Activated CD8-positive, alpha-beta memory T cell treated with anti-CD3 and anti-CD28 coated beads, Interleukin-2, amount 50 U/mL, for 1 hour (primary cell): ENCODE measurements around the gene FAAP100.

Source experiments
- DNase-seq: peaks from one replicate; pipeline ENCODE4 v3.0.0-alpha.2; 2020; ENCODE audit errors: extremely low read depth

Gene FAAP100

DNA sequence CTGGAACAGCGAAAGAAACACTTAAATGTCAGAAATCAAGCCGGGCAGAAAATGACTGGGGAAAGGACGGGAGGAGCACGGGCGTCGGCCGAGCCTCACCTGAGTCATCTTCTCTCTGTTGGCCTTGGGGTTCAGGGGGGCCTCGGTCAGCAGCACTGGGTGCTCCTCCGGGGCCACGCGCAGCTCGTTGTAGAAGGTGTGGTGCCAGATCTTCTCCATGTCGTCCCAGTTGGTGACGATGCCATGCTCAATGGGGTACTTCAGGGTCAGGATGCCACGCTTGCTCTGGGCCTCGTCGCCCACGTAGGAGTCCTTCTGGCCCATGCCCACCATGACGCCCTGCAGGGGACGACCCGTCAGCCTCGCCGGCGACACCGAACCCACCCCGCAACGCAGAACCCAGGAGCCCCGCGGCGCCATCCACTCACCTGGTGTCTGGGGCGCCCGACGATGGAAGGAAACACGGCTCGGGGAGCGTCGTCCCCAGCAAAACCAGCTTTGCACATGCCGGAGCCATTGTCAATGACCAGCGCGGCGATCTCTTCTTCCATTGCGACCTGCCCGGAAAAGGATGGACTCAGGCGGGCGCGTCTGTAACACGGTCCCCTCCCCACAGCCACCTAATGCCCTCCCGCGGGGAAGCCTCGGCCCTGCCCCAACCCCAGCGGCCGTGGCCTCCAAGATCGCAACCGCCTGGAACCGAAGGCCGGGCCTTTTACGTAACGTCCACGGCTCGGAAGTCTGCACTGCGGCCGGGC is 40.2 kb downstream of the FAAP100 start:
- no peak for DNase-seq

GRCh38 chr17:81511554-81511803 is 40.7 kb downstream of the FAAP100 start:
- no peak for DNase-seq

DNA sequence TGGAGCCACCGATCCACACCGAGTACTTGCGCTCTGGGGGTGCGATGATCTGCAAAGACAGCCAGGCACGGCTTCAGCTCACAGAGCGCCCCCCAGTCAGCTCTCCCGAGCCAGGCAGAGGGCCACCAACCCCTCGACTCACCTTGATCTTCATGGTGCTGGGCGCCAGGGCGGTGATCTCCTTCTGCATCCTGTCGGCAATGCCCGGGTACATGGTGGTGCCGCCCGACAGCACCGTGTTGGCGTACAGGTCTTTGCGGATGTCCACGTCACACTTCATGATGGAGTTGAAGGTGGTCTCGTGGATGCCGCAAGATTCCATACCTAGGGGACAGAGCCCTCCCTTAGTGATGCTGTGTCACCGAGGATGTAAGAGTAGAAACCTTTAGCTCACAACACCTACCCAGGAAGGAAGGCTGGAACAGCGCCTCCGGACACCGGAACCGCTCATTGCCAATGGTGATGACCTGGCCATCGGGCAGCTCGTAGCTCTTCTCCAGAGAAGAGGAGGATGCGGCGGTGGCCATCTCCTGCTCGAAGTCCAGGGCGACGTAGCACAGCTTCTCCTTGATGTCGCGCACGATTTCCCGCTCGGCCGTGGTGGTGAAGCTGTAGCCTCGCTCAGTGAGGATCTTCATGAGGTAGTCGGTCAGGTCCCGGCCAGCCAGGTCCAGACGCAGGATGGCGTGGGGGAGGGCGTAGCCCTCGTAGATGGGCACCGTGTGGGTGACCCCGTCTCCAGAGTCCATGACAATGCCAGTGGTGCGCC is 41.2 kb downstream of the FAAP100 start:
- DNase-seq, result no peak

DNA sequence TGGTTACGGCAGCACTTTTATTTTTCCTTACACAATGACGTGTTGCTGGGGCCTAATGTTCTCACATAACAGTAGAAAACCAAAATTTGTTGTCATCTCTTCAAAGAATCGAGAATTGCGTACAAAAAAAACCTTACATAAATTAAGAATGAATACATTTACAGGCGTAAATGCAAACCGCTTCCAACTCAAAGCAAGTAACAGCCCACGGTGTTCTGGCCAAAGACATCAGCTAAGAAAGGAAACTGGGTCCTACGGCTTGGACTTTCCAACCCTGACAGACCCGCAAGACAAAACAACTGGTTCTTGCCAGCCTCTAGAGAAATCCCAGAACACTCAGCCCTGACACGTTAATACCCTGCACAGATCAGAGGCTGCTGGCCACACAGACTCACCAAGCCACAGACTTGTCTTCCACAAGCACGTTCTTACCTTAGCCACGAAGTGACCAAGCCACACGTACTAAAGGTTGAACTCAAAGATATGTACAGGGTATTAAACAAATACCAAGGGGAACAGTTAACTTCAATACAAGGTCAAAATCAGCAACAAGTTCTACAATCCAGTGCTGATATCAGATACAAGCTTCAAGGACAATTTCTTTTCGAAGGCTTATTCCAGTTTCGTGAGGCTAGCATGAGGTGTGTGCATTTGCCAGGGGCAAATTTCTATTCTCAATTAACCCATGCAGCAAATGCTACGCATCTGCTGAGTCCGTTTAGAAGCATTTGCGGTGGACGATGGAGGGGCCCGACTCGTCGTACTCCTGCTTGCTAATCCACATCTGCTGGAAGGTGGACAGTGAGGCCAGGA is 42.0 kb downstream of the FAAP100 start:
- DNase-seq, result no peak

DNA sequence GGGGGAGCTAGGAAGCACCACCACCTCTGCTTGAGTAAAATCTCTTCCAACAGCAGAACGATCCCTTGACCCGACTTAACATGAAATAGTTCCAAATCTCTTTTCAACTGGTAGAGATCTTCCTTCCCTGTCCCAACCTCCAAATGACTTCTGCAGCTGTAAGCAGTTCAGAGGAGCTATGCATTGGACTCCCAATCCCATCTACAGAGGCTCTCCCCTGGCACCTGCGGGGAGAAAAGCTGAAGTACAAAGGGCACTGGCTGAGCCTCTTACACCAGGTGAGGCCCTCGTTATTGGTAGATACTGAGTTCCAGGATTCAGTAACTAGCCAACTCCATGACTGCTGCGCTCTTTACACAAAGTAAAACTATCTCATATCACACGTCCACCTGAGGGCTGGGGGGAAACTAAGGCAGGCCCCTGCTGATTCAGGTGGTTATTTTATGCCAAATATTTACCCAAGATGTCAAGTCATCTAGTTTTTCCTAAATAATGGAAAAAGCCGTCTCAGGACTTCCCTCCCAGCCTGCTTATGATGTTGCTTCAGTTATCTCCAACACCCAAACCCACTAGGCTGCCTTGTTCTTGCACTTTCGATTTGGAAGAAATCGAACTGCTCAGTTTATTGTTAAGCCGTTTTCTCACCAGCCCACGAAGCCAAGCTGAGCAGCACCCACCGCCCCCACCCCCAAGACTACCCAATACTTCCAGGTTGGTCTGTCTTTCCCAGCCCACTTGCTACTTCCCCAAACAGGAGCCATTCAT is 42.8 kb downstream of the FAAP100 start:
- no peak for DNase-seq

DNA sequence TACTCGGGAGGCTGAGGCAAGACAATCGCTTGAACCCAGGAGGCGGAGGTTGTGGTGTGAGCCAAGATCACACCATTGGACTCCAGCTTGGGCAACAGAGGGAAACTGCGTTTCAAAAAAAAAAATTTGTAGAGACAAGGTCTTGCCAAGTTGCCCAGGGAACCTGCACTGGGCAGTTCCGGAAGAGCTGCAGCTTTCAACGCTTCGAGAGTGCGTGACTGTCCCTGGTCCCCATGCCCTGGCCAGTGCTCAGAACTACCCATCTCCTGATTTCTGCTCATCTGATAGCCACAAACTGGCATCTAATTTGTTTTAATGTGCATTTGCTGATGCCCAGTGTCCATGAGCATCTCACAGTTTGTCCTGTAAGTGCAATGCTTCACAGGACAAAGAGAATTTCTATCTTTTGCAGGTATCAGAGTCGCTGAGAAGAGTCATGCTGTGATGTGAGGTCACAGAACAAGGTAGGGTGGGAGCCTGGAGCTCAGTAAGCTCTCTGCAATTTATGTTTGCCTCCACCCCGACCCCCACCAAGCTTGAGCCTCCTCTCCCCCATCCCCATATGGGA is 43.4 kb downstream of the FAAP100 start:
- DNase-seq, result no peak

- DNase-seq, result no peak
These were observed 48.5 kb downstream of the FAAP100 start for GRCh38 chr17:81503619-81504018.

- no peak for DNase-seq
These were observed 49.6 kb downstream of the FAAP100 start for GRCh38 chr17:81502471-81503017.

DNA sequence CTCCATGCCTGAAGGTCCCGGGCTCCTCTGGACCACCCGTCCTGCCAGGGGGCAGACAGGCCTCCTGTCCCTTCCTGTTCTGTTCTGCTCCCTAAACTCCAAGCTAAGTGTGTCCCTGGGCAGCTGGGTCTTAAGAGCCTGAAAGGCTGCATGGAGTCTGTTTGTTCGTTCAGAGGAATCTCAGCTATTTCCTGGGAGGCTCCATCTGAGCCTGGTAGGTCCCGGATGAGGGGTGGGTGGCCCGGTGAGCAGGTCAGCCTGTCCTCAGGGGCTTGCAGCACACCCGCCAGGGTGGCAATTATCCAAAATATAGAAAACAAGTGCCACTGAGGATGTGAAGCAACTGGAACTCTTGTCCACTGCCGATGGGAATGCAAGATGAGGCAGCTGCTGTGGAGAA is 52.1 kb downstream of the FAAP100 start:
- no peak for DNase-seq

- no peak for DNase-seq
These were observed 52.6 kb downstream of the FAAP100 start for GRCh38 chr17:81499601-81499970.

GRCh38 chr17:81498953-81499600 is 53.1 kb downstream of the FAAP100 start:
- DNase-seq, result no peak

GRCh38 chr17:81494626-81495377 is 57.4 kb downstream of the FAAP100 start:
- DNase-seq, result no peak

- no peak for DNase-seq
These were observed 58.7 kb downstream of the FAAP100 start for GRCh38 chr17:81493198-81494038.

DNA sequence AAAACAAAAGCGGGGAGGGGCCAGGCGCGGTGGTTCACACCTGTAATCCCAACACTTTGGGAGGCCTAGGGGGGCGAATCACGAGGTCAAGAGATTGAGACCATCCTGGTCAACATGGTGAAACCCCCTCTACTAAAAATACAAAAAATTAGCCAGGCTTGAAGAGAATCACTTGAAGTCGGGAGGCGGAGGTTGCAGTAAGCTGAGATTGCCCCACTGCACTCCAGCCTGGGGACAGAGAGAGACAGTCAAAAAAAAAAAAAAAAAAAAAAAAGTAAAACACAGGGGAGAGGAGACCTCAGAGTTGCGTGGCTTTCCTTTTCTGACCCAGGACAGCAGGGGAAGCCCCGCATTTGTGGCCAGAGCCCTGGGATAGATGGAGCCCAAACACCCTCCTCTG is 59.4 kb downstream of the FAAP100 start:
- DNase-seq, result no peak

DNA sequence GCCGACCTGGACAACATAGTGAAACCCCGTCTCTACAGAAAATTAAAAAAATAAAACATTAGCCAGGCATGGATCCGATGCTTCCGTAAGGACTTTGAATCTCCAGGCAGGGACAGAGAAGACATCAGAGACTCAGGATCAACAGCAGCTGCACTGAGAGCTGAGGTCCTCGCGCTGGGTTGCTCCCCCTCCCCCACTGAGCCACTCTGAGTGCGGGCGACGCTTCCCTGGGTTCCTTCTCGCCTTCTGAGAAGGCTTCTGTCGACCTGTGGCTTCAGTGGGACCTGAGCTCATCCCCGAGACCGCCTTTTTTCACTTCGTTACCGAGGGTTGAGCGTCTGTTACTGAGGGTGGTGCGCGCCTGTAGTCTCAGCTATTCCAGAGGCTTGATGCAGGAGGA is 60.0 kb downstream of the FAAP100 start:
- no peak for DNase-seq

- no peak for DNase-seq
These were observed 60.4 kb downstream of the FAAP100 start for GRCh38 chr17:81491761-81492160.

DNA sequence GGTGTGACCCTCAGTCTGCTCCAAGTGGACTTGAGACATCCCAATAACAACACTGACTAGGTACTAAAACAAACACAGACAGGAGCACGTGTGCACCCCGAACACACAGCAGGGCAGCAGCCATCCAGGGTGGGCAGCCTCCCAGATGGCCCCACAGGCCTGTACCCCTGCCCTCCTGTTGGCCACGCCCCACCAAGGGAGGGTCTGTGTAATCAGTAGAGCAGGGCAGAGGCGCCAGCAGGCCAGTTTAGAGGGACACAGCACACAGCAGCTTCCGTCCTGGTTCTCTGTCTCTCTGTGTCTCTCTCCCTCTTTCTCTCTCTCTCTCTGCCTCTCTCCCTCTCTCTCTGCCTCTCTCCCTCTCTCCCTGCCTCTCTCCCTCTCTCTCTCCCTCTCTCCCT is 61.0 kb downstream of the FAAP100 start:
- no peak for DNase-seq

DNA sequence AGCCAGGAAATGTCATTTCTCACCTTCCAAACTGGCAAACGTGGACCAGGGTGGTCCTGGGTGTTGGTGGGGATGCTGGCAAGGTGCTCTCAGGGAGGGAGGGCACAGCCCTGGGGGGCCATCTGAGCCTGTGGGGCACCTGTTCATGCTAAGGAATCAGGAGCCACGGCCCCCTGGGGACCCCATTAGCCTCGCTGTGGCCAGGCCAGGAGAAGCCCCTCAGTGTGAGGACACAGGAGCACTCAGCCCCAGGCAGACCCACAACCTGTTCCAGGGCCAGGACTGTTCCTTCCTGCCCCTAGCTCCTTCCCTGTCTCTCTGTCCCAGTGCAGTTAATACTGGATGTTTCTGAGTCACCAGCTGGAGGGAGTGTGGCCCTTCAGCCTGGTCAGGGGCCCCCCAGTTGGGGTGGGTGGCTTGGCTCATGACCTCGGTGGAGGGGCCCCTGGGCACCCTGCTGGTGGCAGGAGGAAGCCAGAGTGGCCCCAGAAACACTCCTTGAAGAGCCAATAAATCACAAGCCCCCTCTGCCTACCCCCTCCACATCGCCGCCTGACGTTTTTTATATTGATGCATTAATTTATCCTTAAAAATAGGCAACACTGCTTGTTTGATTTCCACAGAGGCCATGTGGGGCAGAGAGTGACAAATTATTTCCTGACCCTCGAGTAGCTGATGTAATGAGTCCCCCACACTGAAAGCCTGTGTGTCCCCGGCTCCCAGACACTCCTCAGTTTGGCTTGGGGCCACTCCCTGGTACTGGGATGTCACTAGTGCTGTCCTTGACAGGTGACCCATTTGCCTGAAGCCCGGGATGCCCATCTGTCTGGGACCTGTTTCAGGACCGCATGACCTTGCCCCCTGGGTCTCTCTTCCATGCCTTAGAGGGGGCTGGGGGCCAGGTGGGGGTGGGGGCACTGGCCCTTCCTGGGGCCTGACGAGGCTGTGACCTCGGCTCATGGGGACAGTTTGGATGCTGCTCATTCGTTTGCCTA is 61.9 kb downstream of the FAAP100 start:
- DNase-seq, result no peak
